Thyroid gland (tissue), 4 donors: ENCODE results near the gene MISP. TPM values are rescaled to one million over a fixed set of nuclear protein-coding genes. Genes with fewer than 3 reads are reported as not detected.

Experiments used
- DNase-seq, 2 donors: peaks; one replicate each; pipeline ENCODE4 v3.0.0-alpha.2; 2019
- H3K27ac ChIP-seq, 3 donors: fragments of 200-600 bp; sonication (generic); 1 replicate in 2 of 3; 2 replicates in 1 of 3; pipeline ENCODE4 v1.5.1; 2016 to 2019; ENCODE audit warnings: mild to moderate bottlenecking in 1 of 3, moderate library complexity in 1 of 3
- H3K27me3 ChIP-seq: fragments of 200-600 bp; sonication (generic); one replicate; pipeline ENCODE4 v1.5.1; 2019
- H3K36me3 ChIP-seq, 2 donors: fragments of 200-600 bp; sonication (generic); one replicate each; pipeline ENCODE4 v1.5.1; 2016 to 2019
- H3K4me1 ChIP-seq, 2 donors: fragments of 200-600 bp; sonication (generic); one replicate each; pipeline ENCODE4 v1.5.1; 2017 to 2019
- H3K4me3 ChIP-seq, 3 donors: fragments of 200-600 bp; sonication (generic); replicated peaks in 1 of 3; 1 replicate in 2 of 3; 2 replicates in 1 of 3; pipeline ENCODE4 v1.5.1; 2016; ENCODE audit warnings: mild to moderate bottlenecking in 1 of 3
- H3K9me3 ChIP-seq: fragments of 200-600 bp; sonication (generic); one replicate; pipeline ENCODE4 v1.5.1; 2017
- CTCF ChIP-seq, 6 experiments: fragments of 200-600 bp in 3 of 6; fragments of 450-650 bp in 3 of 6; sonication (generic) in 3 of 6; IDR thresholded peaks; one replicate each; pipeline ENCODE4 v1.5.1; 2016 to 2019; ENCODE audit warnings: antibody characterized with exemption in 6 of 6, mild to moderate bottlenecking in 2 of 6, inconsistent platforms in 1 of 6, moderate library complexity in 1 of 6
- POLR2A ChIP-seq, 2 donors: fragments of 450-650 bp; IDR thresholded peaks; one replicate each; pipeline ENCODE4 v1.6.1; 2017; ENCODE audit warnings: antibody characterized with exemption in 2 of 2, mild to moderate bottlenecking in 2 of 2, moderate library complexity in 1 of 2
- WGBS, 2 donors: methylation state at CpG; one replicate each; pipeline ENCODE4 v1.1.5; 2017; 5-methylcytosine and 5-hydroxymethylcytosine counted together
- intact Hi-C: fragments of 100-400 bp; cut with DNase I; formaldehyde crosslinking; loops from one replicate; pipeline ENCODE4 v1.15.1; 2023
- total RNA-seq, 4 donors: library from RNA; depleted of rRNA; stranded (reverse); fragments of >200 nt; gene quantifications; one replicate each; pipeline ENCODE4 v1.2.3, GENCODE V29; 2016

The MISP gene
- total RNA-seq, 4 donors from 2014 or later = 0.63 to 0.68 TPM; not detected in 2

- Histone ChIP-seq H3K27me3 (no peaks in the 10 kb centered on the region), H3K27ac (peak overlapping the region in 1 of 3 donors; percentile 58), H3K9me3 (no peaks in the 10 kb centered on the region), H3K36me3 (no peaks in the 10 kb centered on the region), H3K4me1 (peaks cover 4 to 30% of the 10 kb centered on the region in 2 donors), H3K4me3 (no peak overlapping the region)
- intact Hi-C loops = no loop called here
- no peak for DNase-seq
- WGBS, 2 donors = 35 to 80% methylated on average over 1 to 12 of the region's 58 CpGs
- TF ChIP-seq CTCF (IDR thresholded peaks at IDR 0.05) = no peak
- no peak for TF ChIP-seq POLR2A (IDR thresholded peaks at IDR 0.05)
These were observed 30.4 kb upstream of the MISP start for GRCh38 chr19:720345-721160.

DNA sequence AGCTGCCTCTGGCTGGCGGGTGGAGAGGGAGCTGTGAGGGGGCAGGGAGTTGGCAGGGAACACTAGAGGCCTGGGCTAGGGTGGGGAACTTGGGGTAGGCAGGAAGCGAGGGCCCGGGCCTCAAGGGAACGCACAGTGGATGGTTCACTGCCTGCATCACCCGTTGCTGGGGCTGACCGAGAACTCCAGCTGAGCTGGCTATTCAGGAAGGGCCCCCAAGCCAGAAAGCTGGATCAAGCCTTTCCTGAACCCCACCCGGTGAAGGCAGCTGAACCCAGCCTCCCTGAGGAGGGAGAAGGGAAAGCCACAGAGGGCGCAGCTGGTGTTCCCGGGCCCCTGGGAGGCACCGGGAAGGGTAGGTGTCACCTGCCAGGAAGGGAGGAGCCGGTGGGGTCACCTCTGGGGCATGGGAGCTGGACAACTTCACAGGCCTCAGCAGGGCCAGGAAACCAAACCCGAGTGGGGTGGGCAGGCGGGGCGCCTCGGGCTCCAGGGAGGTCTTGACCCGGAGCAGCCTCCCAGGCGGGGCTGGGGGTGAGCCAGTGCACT, 28.3 kb upstream of the MISP start:
- Histone ChIP-seq H3K27ac (no peak overlapping the region), H3K4me3 (no peak overlapping the region), H3K27me3 (no peaks in the 10 kb centered on the region), H3K9me3 (no peaks in the 10 kb centered on the region), H3K4me1 (peaks cover 4 to 33% of the 10 kb centered on the region in 2 donors), H3K36me3 (no peaks in the 10 kb centered on the region)
- WGBS, 2 donors = 42 to 67% methylated on average over 10 to 17 of the region's 17 CpGs
- intact Hi-C loops = no loop called here
- peak in 1 of 2 donors; percentile 17 for DNase-seq
- TF ChIP-seq CTCF (IDR thresholded peaks at IDR 0.05) (no peak), POLR2A (IDR thresholded peaks at IDR 0.05) (no peak)

DNA sequence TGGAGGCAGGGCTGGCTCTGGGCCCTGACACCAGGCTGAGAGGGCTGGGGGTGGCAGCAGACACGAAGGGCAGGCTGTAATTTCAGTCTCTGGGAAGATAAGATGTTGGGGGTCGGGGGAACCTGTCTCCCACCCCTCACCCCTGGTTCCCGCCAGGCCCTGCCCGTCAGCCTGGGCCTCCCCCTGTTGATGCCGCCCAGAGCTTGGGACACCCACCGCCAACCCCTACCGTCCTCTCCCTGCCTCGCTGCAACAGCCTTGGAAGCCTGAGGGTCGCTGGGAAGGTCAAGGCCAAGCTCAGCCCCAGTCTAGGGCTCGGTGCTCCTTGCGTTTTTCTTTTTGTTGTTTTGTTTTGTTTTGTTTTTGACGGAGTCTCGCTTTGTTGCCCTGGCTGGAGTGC, 27.7 kb upstream of the MISP start:
- no peak for DNase-seq
- Histone ChIP-seq H3K4me3 (no peak overlapping the region), H3K4me1 (peaks cover 4 to 38% of the 10 kb centered on the region in 2 donors), H3K27me3 (no peaks in the 10 kb centered on the region), H3K9me3 (no peaks in the 10 kb centered on the region), H3K36me3 (no peaks in the 10 kb centered on the region), H3K27ac (no peak overlapping the region)
- intact Hi-C loops = no loop called here
- no peak for TF ChIP-seq POLR2A (IDR thresholded peaks at IDR 0.05)
- no peak for TF ChIP-seq CTCF (IDR thresholded peaks at IDR 0.05)
- 70% methylated on average over 13 of the region's 13 CpGs for WGBS, 2 donors

- Histone ChIP-seq H3K27me3 (no peaks in the 10 kb centered on the region), H3K36me3 (no peaks in the 10 kb centered on the region), H3K4me1 (peaks cover 4 to 35% of the 10 kb centered on the region in 2 donors), H3K4me3 (no peak overlapping the region), H3K9me3 (no peaks in the 10 kb centered on the region), H3K27ac (no peak overlapping the region)
- intact Hi-C loops = no loop called here
- DNase-seq = no peak
- TF ChIP-seq CTCF (IDR thresholded peaks at IDR 0.05) (no peak), POLR2A (IDR thresholded peaks at IDR 0.05) (no peak)
- WGBS, 2 donors = 68 to 78% methylated on average over 18 of the region's 18 CpGs
These were observed 27.2 kb upstream of the MISP start for GRCh38 chr19:723714-724113.

DNA sequence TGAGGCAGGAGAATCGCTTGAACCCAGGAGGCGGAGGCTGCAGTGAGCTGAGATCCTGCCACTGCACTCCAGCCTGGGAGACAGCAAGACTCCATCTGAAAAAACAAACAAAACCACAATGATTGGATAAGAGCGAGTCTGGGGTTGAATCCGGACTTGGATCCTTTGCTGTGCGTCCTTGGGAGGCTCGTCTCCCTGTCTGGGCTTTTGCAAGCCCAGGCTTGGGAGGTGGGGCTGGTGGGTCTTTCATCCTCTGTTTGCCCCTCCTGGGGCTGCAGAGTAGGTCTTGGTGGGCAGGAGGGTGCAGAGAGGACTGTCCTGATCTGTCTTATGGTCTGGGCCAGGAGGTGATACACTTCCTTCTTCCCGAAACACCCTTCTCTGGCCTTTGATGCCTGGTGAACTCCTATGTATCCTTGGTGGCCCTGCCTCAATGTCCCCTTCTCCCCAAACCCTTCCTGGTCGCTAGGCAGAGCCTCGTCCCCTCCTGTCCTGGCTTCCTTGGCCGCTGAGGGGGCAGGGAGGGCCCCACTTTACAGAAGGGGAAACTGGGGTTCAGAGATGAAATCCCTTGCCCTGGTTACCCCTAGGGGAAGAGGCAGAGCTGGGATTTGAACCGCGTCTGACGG, 25.3 kb upstream of the MISP start:
- no peak overlapping the region for H3K27ac ChIP-seq
- no peaks in the 10 kb centered on the region for H3K9me3 ChIP-seq
- intact Hi-C loops = no loop called here
- H3K4me3 ChIP-seq = no peak overlapping the region
- H3K4me1 ChIP-seq = peaks cover 0 to 22% of the 10 kb centered on the region in 2 donors
- no peaks in the 10 kb centered on the region for H3K27me3 ChIP-seq
- no peaks in the 10 kb centered on the region for H3K36me3 ChIP-seq
- 83 to 89% methylated on average over 10 to 13 of the region's 13 CpGs for WGBS, 2 donors
- DNase-seq = no peak
- no peak for TF ChIP-seq POLR2A (IDR thresholded peaks at IDR 0.05)
- TF ChIP-seq CTCF (IDR thresholded peaks at IDR 0.05) = no peak
